HS-5 (cell line): ENCODE measurements around the gene ZNF324B.
A peak's percentile ranks its signal among the peaks of the same experiment; 100 is the strongest.
"Not testable (repeated sequence)": the region's sequence is repeated elsewhere in the genome, so short reads cannot be mapped to it uniquely, and the experiment has no call there.

Experiments
- DNase-seq: peaks from one replicate; pipeline ENCODE4 v3.0.0-alpha.2; 2012; ENCODE audit warnings: low read depth

ZNF324B gene

GRCh38 chr19:58480481-58480830, 29.0 kb downstream of the ZNF324B start:
- no peak for DNase-seq

- no peak for DNase-seq
Observed at GRCh38 chr19:58480831-58481230, 29.4 kb downstream of the ZNF324B start.

GRCh38 chr19:58482372-58482771, 30.9 kb downstream of the ZNF324B start:
- no peak for DNase-seq

- DNase-seq: no peak
Observed at GRCh38 chr19:58483776-58484175, 32.4 kb downstream of the ZNF324B start.

GRCh38 chr19:58484349-58484748, 32.9 kb downstream of the ZNF324B start:
- DNase-seq: not testable (repeated sequence)

- DNase-seq: no peak
Observed at GRCh38 chr19:58491393-58491792, 40.0 kb downstream of the ZNF324B start.

- DNase-seq: no peak
Observed at GRCh38 chr19:58492265-58492664, 40.8 kb downstream of the ZNF324B start.

GRCh38 chr19:58497634-58498170, 46.3 kb downstream of the ZNF324B start:
- DNase-seq: no peak

- no peak for DNase-seq
Observed at GRCh38 chr19:58498316-58499020, 47.0 kb downstream of the ZNF324B start.

GRCh38 chr19:58499021-58499927, 47.9 kb downstream of the ZNF324B start:
- peak; percentile 72 for DNase-seq

GRCh38 chr19:58500242-58500641, 48.8 kb downstream of the ZNF324B start:
- no peak for DNase-seq
